ENCODE measurements around the gene MUC12.

The MUC12 gene

DNA sequence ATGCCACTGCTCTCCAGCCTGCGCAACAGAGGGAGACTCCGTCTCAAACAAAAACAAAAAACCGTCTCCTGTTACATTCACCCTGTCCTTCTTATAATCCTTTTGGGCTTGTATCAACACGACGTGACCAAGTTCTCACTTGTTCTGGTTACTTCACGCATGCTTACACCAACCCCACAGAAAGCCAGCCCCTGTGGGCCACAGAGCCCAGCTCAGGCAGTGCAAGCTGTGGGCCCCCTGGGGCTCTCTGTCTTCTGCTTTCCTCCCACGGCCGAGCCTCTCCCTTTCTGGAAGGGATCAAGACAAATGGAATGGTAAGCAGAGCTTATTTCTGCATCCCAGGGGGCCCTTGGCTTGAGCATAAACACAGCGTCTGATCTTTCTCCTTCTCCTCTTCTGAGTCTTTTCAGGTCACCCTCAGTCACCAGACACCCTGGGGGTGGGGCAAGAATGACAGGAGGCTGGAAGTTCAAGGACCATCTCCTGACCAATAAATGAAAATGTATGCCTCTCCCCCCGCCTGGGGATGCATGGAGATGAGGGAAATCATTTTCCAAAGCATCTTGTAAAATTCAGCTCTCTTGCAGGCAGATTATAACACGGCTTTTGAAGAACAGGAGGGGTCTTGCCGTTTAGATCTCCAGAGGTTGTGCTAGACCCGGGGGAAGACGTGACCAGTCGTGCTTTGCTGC, 96.9 kb downstream of the MUC12 start:
- no peak for DNase-seq

GRCh38 chr7:101066833-101067177, 97.4 kb downstream of the MUC12 start:
- DNase-seq: no peak

DNA sequence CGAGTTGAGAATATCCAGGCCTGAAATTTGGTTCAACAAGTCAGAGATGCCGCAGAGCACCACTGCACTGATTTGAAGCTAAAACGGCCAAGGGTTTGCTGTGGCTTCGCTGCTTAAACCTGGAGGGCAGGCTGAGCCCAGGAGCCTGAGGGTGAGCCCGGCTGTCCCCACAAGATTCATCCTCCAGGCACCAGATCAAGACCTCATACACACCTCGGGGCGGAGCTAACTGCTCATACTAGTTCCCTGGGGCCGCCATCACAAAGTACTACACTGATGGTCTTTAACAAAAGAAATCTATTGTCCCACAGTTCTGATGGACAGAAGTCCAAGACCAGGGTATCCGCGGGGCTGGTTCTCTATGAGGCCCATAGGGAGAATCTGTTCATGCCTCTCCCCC, 99.0 kb downstream of the MUC12 start:
- DNase-seq: no peak

Measured in activated effector memory CD4-positive, alpha-beta T cell treated with Interleukin-2 at 50 U/mL for 16 hours (primary cell).